ENCODE data around the gene KPNA6. TPM values are rescaled to one million over a fixed set of nuclear protein-coding genes. Genes with fewer than 3 reads are reported as not detected.

Gene KPNA6
- total RNA-seq, 1 experiment from 2014 or later: 114 TPM

GRCh38 chr1:32159189-32159588 is 51.3 kb downstream of the KPNA6 start:
- H3K4me1 ChIP-seq (ENCODE audit: insufficient read depth, low read length): no peaks in the 10 kb centered on the region
- no peaks in the 10 kb centered on the region for H4K20me1 ChIP-seq (ENCODE audit: control insufficient read depth, insufficient read depth, insufficient read length)
- no peaks in the 10 kb centered on the region for H3K27me3 Mint-ChIP-seq (ENCODE audit: low read depth)
- no peaks in the 10 kb centered on the region for H3K79me1 ChIP-seq (ENCODE audit: insufficient read depth, low read depth, low read length, poor library complexity, severe bottlenecking)
- no peak overlapping the region for H2BK12ac ChIP-seq (ENCODE audit: insufficient read length, low read depth, low read length)
- H2AFZ ChIP-seq (ENCODE audit: low read length): no peak overlapping the region
- no peak overlapping the region for H3K14ac ChIP-seq (ENCODE audit: insufficient read depth, low read length)
- H3K27ac Mint-ChIP-seq: no peak overlapping the region
- H3K79me2 ChIP-seq (ENCODE audit: insufficient read depth, low read length): no peaks in the 10 kb centered on the region
- no peak overlapping the region for H2BK120ac ChIP-seq (ENCODE audit: low read depth, low read length, poor library complexity, severe bottlenecking)
- no peak overlapping the region for H2AK5ac ChIP-seq (ENCODE audit: insufficient read length, low read length)
- H3K23me2 ChIP-seq (ENCODE audit: insufficient read length, low read depth, low read length, poor library complexity, severe bottlenecking): no peaks in the 10 kb centered on the region
- H2BK20ac ChIP-seq (ENCODE audit: low read depth, low read length, poor library complexity, severe bottlenecking): no peak overlapping the region
- H4K8ac ChIP-seq (replicated peaks; ENCODE audit: insufficient read length, low read depth, low read length): no peak overlapping the region
- H3K56ac ChIP-seq (ENCODE audit: insufficient read length, low read depth, low read length): no peak overlapping the region
- WGBS (ENCODE audit: extremely low coverage, insufficient read length, low lambda C conversion rate): no CpG with 5 or more reads among the region's 3 CpGs
- no peak overlapping the region for H3K4me2 ChIP-seq (ENCODE audit: insufficient read depth, insufficient read length, low read length)
- no peak overlapping the region for H2BK5ac ChIP-seq (ENCODE audit: insufficient read length, low read length)
- H2BK15ac ChIP-seq (ENCODE audit: low read depth, low read length): no peak overlapping the region
- H4K91ac ChIP-seq (ENCODE audit: insufficient read length, low read depth, low read length): no peak overlapping the region
- no peak overlapping the region for H3T11ph ChIP-seq (ENCODE audit: low read length)
- H3K27ac ChIP-seq (ENCODE audit: insufficient read length, low read depth, low read length): no peak overlapping the region
- H3K9ac ChIP-seq (ENCODE audit: extremely low read depth, insufficient read length, low read length): no peak overlapping the region
- H3K4ac ChIP-seq (ENCODE audit: low read depth, low read length): no peak overlapping the region
- no peak overlapping the region for H4K5ac ChIP-seq (ENCODE audit: insufficient read length, low read depth, low read length)
- H3K27me3 ChIP-seq (ENCODE audit: insufficient read depth, low read length): no peaks in the 10 kb centered on the region
- no peak overlapping the region for H3K18ac ChIP-seq (ENCODE audit: insufficient read length, low read depth, low read length)
- H3K4me1 Mint-ChIP-seq: peaks cover 2 to 3% of the 10 kb centered on the region in 2 experiments; a peak in 2 of 4 replicates
- peaks cover 37 to 79% (median 57%) of the 10 kb centered on the region in 3 experiments; a peak in 6 of 7 replicates for H3K36me3 Mint-ChIP-seq (ENCODE audit: insufficient read depth in 1 of 3, low read depth in 3 of 3)
- no peak overlapping the region for H3K4me3 Mint-ChIP-seq
- no peak for DNase-seq
- TF ChIP-seq, protein P1, sequence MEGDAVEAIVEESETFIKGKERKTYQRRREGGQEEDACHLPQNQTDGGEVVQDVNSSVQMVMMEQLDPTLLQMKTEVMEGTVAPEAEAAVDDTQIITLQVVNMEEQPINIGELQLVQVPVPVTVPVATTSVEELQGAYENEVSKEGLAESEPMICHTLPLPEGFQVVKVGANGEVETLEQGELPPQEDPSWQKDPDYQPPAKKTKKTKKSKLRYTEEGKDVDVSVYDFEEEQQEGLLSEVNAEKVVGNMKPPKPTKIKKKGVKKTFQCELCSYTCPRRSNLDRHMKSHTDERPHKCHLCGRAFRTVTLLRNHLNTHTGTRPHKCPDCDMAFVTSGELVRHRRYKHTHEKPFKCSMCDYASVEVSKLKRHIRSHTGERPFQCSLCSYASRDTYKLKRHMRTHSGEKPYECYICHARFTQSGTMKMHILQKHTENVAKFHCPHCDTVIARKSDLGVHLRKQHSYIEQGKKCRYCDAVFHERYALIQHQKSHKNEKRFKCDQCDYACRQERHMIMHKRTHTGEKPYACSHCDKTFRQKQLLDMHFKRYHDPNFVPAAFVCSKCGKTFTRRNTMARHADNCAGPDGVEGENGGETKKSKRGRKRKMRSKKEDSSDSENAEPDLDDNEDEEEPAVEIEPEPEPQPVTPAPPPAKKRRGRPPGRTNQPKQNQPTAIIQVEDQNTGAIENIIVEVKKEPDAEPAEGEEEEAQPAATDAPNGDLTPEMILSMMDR (conservative IDR thresholded peaks at IDR 0.05): no peak
- no peaks in the 10 kb centered on the region for H3K9me3 Mint-ChIP-seq
- no peaks in the 10 kb centered on the region for H3K9me3 ChIP-seq (ENCODE audit: control insufficient read depth, low read depth, low read length)
- no peak overlapping the region for H3K23ac ChIP-seq (ENCODE audit: insufficient read length, low read depth, low read length)

Measured in H9 (cell line).